ENCODE measurements around the gene CDK5R1. TPM values are rescaled to one million over a fixed set of nuclear protein-coding genes. Genes with fewer than 3 reads are reported as not detected.

CDK5R1 gene
- total RNA-seq (2014; rRNA removed; shearing (Covaris generic); ENCODE audit: low replicate concordance): 0.26 and 0.51 TPM in 2 replicates

DNA sequence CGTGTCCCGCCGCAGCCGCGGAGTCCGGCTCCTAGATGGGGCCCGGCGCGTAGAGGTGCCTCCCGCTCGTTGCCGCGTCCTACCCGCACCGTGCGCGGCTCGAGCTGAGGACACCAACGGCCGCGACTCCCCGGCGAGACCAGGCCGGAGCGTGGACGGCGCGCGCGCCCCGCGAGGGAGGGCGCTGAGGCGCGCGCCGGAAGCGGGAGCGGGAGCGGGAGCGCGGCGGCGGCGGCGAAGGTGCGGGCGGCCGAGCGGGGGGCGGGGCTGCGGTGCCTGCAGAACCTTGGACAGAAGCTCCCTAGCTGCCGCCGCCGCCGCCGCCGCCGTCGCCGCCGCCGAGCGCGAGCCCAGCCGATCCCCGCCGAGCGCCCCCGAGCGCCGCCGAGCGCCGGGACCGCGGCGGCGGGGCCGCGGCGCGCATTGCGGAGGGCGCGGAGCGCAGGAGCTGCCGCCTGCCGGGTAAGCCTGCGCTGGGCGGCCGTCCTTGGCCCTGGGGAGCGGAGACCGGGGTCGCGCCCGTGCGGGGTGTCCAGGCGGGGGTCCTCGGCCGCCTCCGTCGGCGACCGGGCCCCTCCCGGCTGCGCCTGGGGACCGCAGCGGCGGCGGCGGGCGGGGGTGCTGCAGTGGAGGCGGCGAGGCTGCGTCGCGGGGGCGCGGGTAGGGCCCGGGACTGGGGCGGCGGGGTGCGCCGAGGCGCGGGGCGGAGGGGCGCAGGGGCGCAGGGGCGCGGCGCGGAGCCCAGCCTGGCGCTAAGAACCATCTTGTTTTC, at the start of gene CDK5R1:
CDK5R1 (plus strand) TSS at position 293 of the 772 bp plus-strand sequence. CDS start 628 bp downstream, outside the sequence.
- peaks cover 5% of the 10 kb centered on the region for H3K4me1 ChIP-seq (ENCODE audit: low read length)
- peak within 1 kb of the TSS; percentile 52 for H3K9ac ChIP-seq (ENCODE audit: low read length)
- peaks cover 13% of the 10 kb centered on the region; the same call in 1 of the 2 replicates for H4K20me1 ChIP-seq (ENCODE audit: insufficient read depth, low read depth, low read length)
- H3K79me2 ChIP-seq (ENCODE audit: low read length): no peaks in the 10 kb centered on the region
- DNase-seq: peak; percentile 80
- no peak within 1 kb of the TSS for H3K27ac ChIP-seq (ENCODE audit: low read length)
- H2AFZ ChIP-seq (ENCODE audit: low read length): peak within 1 kb of the TSS; percentile 65; the same call in 1 of the 2 replicates
- peak within 1 kb of the TSS; percentile 42 for H3K4me2 ChIP-seq (ENCODE audit: low read depth, low read length, poor library complexity, severe bottlenecking)
- no peaks in the 10 kb centered on the region for H3K27me3 ChIP-seq (ENCODE audit: low read length)
- no peaks in the 10 kb centered on the region for H3K9me2 ChIP-seq (replicated peaks; ENCODE audit: insufficient read depth, low read length)
- 0 out of 2 replicates have a peak, but pooled peaks cover 5% of the 10 kb centered on the region for H3K36me3 ChIP-seq (ENCODE audit: insufficient read depth, low read length)
- H3K9me3 ChIP-seq (ENCODE audit: low read length): no peaks in the 10 kb centered on the region
- H3K4me3 ChIP-seq (ENCODE audit: low read length): peak within 1 kb of the TSS; percentile 51; the same call in 1 of the 2 replicates

DNA sequence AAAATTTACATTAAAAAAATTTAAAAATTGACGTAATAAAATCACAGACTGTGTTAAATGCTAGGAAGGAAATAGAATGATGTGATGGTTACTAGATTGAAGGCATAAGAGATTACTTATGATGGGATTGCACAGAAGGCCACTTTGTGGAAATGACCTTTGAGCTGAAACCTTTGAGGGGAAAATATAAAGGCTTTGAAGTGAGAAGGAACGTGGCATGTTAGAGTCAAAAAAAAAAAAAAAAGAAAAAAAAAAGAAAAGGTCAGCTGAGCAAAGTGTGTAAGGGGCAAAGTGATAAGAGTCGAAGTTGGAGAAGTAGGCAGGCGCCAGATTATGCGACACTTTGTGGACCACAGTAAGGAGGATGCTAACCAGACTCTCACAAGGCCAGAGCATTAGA, 46.1 kb upstream of the CDK5R1 start:
- no peak for DNase-seq
- Histone ChIP-seq H3K9me2 (replicated peaks; ENCODE audit: insufficient read depth, low read length) (no peaks in the 10 kb centered on the region), H3K79me2 (ENCODE audit: low read length) (peaks cover 14% of the 10 kb centered on the region), H3K4me1 (ENCODE audit: low read length) (peaks cover 10% of the 10 kb centered on the region), H3K9me3 (ENCODE audit: low read length) (no peaks in the 10 kb centered on the region), H3K27me3 (ENCODE audit: low read length) (no peaks in the 10 kb centered on the region), H3K4me2 (ENCODE audit: low read depth, low read length, poor library complexity, severe bottlenecking) (no peak overlapping the region), H2AFZ (ENCODE audit: low read length) (no peak overlapping the region), H4K20me1 (ENCODE audit: insufficient read depth, low read depth, low read length) (peaks cover 4% of the 10 kb centered on the region; the same call in 1 of the 2 replicates), H3K27ac (ENCODE audit: low read length) (no peak overlapping the region), H3K9ac (ENCODE audit: low read length) (no peak overlapping the region), H3K4me3 (ENCODE audit: low read length) (no peak overlapping the region), H3K36me3 (ENCODE audit: insufficient read depth, low read length) (no peaks in the 10 kb centered on the region)

DNA sequence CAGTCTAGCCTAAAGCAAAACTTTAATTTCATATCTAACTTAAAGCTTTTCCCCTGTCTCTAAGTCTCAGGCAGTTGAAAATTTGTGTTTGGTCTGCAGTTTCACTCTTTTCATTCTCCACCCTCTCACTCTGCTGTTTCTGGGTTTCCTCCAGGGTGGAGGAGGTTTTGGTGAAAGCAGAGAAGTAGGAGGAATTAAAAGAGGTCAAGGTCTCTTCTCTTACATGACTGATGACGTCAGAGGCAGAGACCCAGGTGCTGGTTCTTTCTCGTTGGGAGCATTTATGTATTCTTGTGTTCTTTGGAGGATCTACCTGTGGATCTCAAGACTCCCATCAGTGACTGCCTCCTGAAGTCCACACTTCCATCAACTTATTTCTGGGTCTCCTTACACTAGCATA, 44.9 kb upstream of the CDK5R1 start:
- Histone ChIP-seq H2AFZ (ENCODE audit: low read length) (no peak overlapping the region), H3K9me3 (ENCODE audit: low read length) (no peaks in the 10 kb centered on the region), H3K4me1 (ENCODE audit: low read length) (peaks cover 22% of the 10 kb centered on the region), H4K20me1 (ENCODE audit: insufficient read depth, low read depth, low read length) (peaks cover 15% of the 10 kb centered on the region; the same call in 1 of the 2 replicates), H3K9me2 (replicated peaks; ENCODE audit: insufficient read depth, low read length) (no peaks in the 10 kb centered on the region), H3K4me3 (ENCODE audit: low read length) (no peak overlapping the region), H3K79me2 (ENCODE audit: low read length) (peaks cover 26% of the 10 kb centered on the region), H3K36me3 (ENCODE audit: insufficient read depth, low read length) (peaks cover 6% of the 10 kb centered on the region), H3K27ac (ENCODE audit: low read length) (no peak overlapping the region), H3K9ac (ENCODE audit: low read length) (no peak overlapping the region), H3K27me3 (ENCODE audit: low read length) (no peaks in the 10 kb centered on the region), H3K4me2 (ENCODE audit: low read depth, low read length, poor library complexity, severe bottlenecking) (no peak overlapping the region)
- DNase-seq: no peak

DNA sequence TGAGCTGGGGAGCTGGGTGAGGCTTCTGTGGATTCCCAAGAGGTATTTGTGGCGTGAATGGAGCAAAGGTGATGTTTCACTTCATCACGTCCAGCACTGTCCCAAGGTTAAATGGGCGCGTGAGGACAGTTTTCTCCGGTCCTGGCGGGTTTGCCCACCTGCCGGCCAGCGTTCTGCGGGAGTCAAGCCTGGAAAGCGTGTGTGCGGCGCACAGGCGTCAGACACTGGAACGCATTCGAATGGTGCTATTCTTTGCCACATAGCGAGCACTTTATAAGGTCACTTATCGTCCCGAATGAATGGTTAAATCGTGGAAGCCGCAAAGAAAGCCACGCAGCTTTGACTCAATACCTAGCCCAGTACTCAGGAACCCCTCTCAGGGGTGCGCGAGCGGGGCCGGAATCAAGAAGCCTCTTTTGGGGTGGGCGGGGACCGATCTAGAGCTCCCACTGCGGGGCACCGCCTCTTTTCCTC, 42.9 kb upstream of the CDK5R1 start:
- H3K36me3 ChIP-seq (ENCODE audit: insufficient read depth, low read length): peaks cover 20% of the 10 kb centered on the region
- peak overlapping the region; percentile 89 for H3K4me3 ChIP-seq (ENCODE audit: low read length)
- H3K9me2 ChIP-seq (replicated peaks; ENCODE audit: insufficient read depth, low read length): no peaks in the 10 kb centered on the region
- peak overlapping the region; percentile 86 for H3K4me2 ChIP-seq (ENCODE audit: low read depth, low read length, poor library complexity, severe bottlenecking)
- DNase-seq: no peak
- H3K79me2 ChIP-seq (ENCODE audit: low read length): peaks cover 45% of the 10 kb centered on the region
- no peaks in the 10 kb centered on the region for H3K9me3 ChIP-seq (ENCODE audit: low read length)
- peaks cover 23% of the 10 kb centered on the region for H3K4me1 ChIP-seq (ENCODE audit: low read length)
- no peaks in the 10 kb centered on the region for H3K27me3 ChIP-seq (ENCODE audit: low read length)
- H4K20me1 ChIP-seq (ENCODE audit: insufficient read depth, low read depth, low read length): peaks cover 17% of the 10 kb centered on the region; the same call in 1 of the 2 replicates
- peak overlapping the region; percentile 65 for H3K9ac ChIP-seq (ENCODE audit: low read length)
- peak overlapping the region; percentile 99 for H2AFZ ChIP-seq (ENCODE audit: low read length)
- H3K27ac ChIP-seq (ENCODE audit: low read length): no peak overlapping the region

DNA sequence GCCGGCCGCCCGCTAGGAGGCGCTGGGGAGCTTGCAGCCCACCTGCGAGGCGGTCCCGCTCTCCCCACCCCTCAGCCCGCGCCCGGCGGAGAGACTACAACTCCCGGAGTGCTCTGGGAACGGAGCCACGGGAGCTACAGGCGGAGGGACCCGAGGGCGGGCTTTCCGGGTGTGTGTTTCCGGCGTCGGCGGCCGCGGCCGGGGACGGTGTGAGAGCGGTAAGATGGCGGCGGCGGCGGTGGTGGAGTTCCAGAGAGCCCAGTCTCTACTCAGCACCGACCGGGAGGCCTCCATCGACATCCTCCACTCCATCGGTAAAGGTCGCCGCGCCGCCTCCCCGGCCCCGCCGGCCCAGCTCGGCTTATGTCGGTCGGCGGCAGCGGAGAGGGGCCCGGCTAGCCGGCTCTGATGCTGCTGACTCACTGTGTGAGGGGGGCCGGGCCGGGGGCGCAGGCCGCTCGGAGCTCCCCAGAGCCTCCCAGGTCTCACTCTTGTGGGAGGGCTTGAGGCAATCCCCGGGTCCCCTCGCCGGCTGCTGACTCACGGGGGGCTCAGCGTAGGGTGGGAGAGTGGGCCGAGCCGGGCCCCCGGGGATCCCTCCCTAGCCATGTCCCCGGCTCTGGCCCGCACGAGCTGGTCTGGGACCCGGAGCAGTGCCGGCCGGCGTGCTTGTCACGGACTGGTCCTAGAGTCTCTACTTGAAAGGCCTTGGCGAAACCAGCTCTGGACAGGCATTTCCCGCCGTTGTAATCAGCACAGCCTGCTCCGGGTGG, 42.3 kb upstream of the CDK5R1 start, which contains the start of gene PSMD11:
PSMD11 (plus strand) TSS at position 210 of the 773 bp plus-strand sequence; CDS start at position 224, 14 bp downstream.
- Histone ChIP-seq H3K27ac (ENCODE audit: low read length) (peak within 1 kb of the TSS; percentile 31; the same call in 1 of the 2 replicates), H3K4me1 (ENCODE audit: low read length) (peaks cover 27% of the 10 kb centered on the region), H4K20me1 (ENCODE audit: insufficient read depth, low read depth, low read length) (peaks cover 17% of the 10 kb centered on the region; the same call in 1 of the 2 replicates), H3K9me3 (ENCODE audit: low read length) (no peaks in the 10 kb centered on the region), H3K79me2 (ENCODE audit: low read length) (peaks cover 52% of the 10 kb centered on the region), H3K4me2 (ENCODE audit: low read depth, low read length, poor library complexity, severe bottlenecking) (peak within 1 kb of the TSS; percentile 86), H3K4me3 (ENCODE audit: low read length) (peak within 1 kb of the TSS; percentile 89), H3K36me3 (ENCODE audit: insufficient read depth, low read length) (peaks cover 25% of the 10 kb centered on the region), H3K9ac (ENCODE audit: low read length) (peak within 1 kb of the TSS; percentile 92), H2AFZ (ENCODE audit: low read length) (peak within 1 kb of the TSS; percentile 99), H3K9me2 (replicated peaks; ENCODE audit: insufficient read depth, low read length) (no peaks in the 10 kb centered on the region), H3K27me3 (ENCODE audit: low read length) (no peaks in the 10 kb centered on the region)
- DNase-seq: peak; percentile 99

DNA sequence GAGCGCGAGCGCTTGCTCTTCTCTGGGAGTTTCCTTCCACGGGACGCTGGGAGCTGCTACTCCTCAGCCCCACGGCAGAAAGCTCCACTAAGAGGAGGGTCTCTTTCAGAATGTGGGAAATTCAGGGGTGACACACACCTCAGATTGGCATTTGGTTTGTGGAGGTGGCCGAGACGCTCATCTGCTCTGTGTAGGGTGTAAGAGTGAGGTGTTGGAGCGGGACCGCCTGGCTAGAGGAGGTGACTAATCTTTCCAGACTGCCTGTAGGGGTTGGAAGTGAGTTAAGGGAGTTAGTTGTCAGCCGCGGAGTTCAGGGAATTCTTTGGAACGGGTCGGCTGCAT, 41.7 kb upstream of the CDK5R1 start:
- no peaks in the 10 kb centered on the region for H3K9me3 ChIP-seq (ENCODE audit: low read length)
- no peak overlapping the region for H2AFZ ChIP-seq (ENCODE audit: low read length)
- H3K27me3 ChIP-seq (ENCODE audit: low read length): no peaks in the 10 kb centered on the region
- peak overlapping the region; percentile 89 for H3K4me3 ChIP-seq (ENCODE audit: low read length)
- peaks cover 57% of the 10 kb centered on the region for H3K79me2 ChIP-seq (ENCODE audit: low read length)
- peaks cover 17% of the 10 kb centered on the region; the same call in 1 of the 2 replicates for H4K20me1 ChIP-seq (ENCODE audit: insufficient read depth, low read depth, low read length)
- H3K4me2 ChIP-seq (ENCODE audit: low read depth, low read length, poor library complexity, severe bottlenecking): peak overlapping the region; percentile 84
- DNase-seq: peak; percentile 57
- H3K9ac ChIP-seq (ENCODE audit: low read length): peak overlapping the region; percentile 92
- H3K4me1 ChIP-seq (ENCODE audit: low read length): peaks cover 28% of the 10 kb centered on the region
- no peaks in the 10 kb centered on the region for H3K9me2 ChIP-seq (replicated peaks; ENCODE audit: insufficient read depth, low read length)
- H3K36me3 ChIP-seq (ENCODE audit: insufficient read depth, low read length): peaks cover 29% of the 10 kb centered on the region
- no peak overlapping the region; the same call in 1 of the 2 replicates for H3K27ac ChIP-seq (ENCODE audit: low read length)

DNA sequence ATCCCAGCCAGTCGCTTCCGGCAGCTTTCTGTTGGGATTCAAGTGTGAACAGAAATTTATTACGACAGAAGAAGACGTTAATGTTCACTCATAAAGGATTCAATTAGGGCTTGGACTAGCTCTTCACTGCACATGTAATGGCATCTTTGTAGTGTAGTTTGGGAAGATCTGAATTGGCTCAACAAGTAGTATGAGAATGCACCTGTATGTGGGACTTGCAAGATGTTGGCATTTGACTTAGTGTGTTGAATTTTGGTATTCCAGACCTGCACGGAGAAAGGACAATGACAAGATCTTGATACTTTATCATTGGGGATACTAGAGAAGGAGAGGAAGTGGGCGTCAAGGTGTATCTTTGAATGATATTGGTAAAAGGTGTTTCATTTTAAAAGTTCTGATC, 41.3 kb upstream of the CDK5R1 start:
- peaks cover 17% of the 10 kb centered on the region; the same call in 1 of the 2 replicates for H4K20me1 ChIP-seq (ENCODE audit: insufficient read depth, low read depth, low read length)
- H3K4me2 ChIP-seq (ENCODE audit: low read depth, low read length, poor library complexity, severe bottlenecking): peak overlapping the region; percentile 84
- peaks cover 29% of the 10 kb centered on the region for H3K36me3 ChIP-seq (ENCODE audit: insufficient read depth, low read length)
- H3K79me2 ChIP-seq (ENCODE audit: low read length): peaks cover 60% of the 10 kb centered on the region
- H3K4me1 ChIP-seq (ENCODE audit: low read length): peaks cover 30% of the 10 kb centered on the region
- DNase-seq: no peak
- H3K9me3 ChIP-seq (ENCODE audit: low read length): no peaks in the 10 kb centered on the region
- H3K27ac ChIP-seq (ENCODE audit: low read length): no peak overlapping the region
- peak overlapping the region; percentile 89 for H3K4me3 ChIP-seq (ENCODE audit: low read length)
- H2AFZ ChIP-seq (ENCODE audit: low read length): no peak overlapping the region
- H3K27me3 ChIP-seq (ENCODE audit: low read length): no peaks in the 10 kb centered on the region
- H3K9me2 ChIP-seq (replicated peaks; ENCODE audit: insufficient read depth, low read length): no peaks in the 10 kb centered on the region
- H3K9ac ChIP-seq (ENCODE audit: low read length): peak overlapping the region; percentile 92
